Thyroid gland (tissue), 4 donors: ENCODE measurements around the gene EP400. TPM values are rescaled to one million over a fixed set of nuclear protein-coding genes. Genes with fewer than 3 reads are reported as not detected.

Experiments
- DNase-seq, 2 donors: peaks; one replicate each; pipeline ENCODE4 v3.0.0-alpha.2; 2019
- H3K27ac ChIP-seq, 3 donors: fragments of 200-600 bp; sonication (generic); 1 replicate in 2 of 3; 2 replicates in 1 of 3; pipeline ENCODE4 v1.5.1; 2016 to 2019; ENCODE audit warnings: mild to moderate bottlenecking in 1 of 3, moderate library complexity in 1 of 3
- H3K27me3 ChIP-seq: fragments of 200-600 bp; sonication (generic); one replicate; pipeline ENCODE4 v1.5.1; 2019
- H3K36me3 ChIP-seq, 2 donors: fragments of 200-600 bp; sonication (generic); one replicate each; pipeline ENCODE4 v1.5.1; 2016 to 2019
- H3K4me1 ChIP-seq, 2 donors: fragments of 200-600 bp; sonication (generic); one replicate each; pipeline ENCODE4 v1.5.1; 2017 to 2019
- H3K4me3 ChIP-seq, 3 donors: fragments of 200-600 bp; sonication (generic); replicated peaks in 1 of 3; 1 replicate in 2 of 3; 2 replicates in 1 of 3; pipeline ENCODE4 v1.5.1; 2016; ENCODE audit warnings: mild to moderate bottlenecking in 1 of 3
- H3K9me3 ChIP-seq: fragments of 200-600 bp; sonication (generic); one replicate; pipeline ENCODE4 v1.5.1; 2017
- CTCF ChIP-seq, 6 experiments: fragments of 200-600 bp in 3 of 6; fragments of 450-650 bp in 3 of 6; sonication (generic) in 3 of 6; IDR thresholded peaks; one replicate each; pipeline ENCODE4 v1.5.1; 2016 to 2019; ENCODE audit warnings: antibody characterized with exemption in 6 of 6, mild to moderate bottlenecking in 2 of 6, inconsistent platforms in 1 of 6, moderate library complexity in 1 of 6
- POLR2A ChIP-seq, 2 donors: fragments of 450-650 bp; IDR thresholded peaks; one replicate each; pipeline ENCODE4 v1.6.1; 2017; ENCODE audit warnings: antibody characterized with exemption in 2 of 2, mild to moderate bottlenecking in 2 of 2, moderate library complexity in 1 of 2
- WGBS, 2 donors: methylation state at CpG; one replicate each; pipeline ENCODE4 v1.1.5; 2017; 5-methylcytosine and 5-hydroxymethylcytosine counted together
- intact Hi-C: fragments of 100-400 bp; cut with DNase I; formaldehyde crosslinking; loops from one replicate; pipeline ENCODE4 v1.15.1; 2023
- total RNA-seq, 4 donors: library from RNA; depleted of rRNA; stranded (reverse); fragments of >200 nt; gene quantifications; one replicate each; pipeline ENCODE4 v1.2.3, GENCODE V29; 2016

Gene EP400
- total RNA-seq, 4 donors from 2014 or later, result 22.1 to 51.8 (median 25.4) TPM

GRCh38 chr12:131916306-131917138 lies 33.2 kb upstream of the EP400 start:
- Histone ChIP-seq H3K4me1 (peaks cover 0 to 10% of the 10 kb centered on the region in 2 donors), H3K9me3 (no peaks in the 10 kb centered on the region), H3K27ac (no peak overlapping the region), H3K4me3 (no peak overlapping the region), H3K27me3 (no peaks in the 10 kb centered on the region), H3K36me3 (peaks cover 61 to 77% of the 10 kb centered on the region in 2 donors)
- TF ChIP-seq CTCF (IDR thresholded peaks at IDR 0.05) (no peak), POLR2A (IDR thresholded peaks at IDR 0.05) (no peak)
- intact Hi-C loops, result no loop called here
- WGBS, 2 donors, result 90% methylated on average over 21 to 23 of the region's 36 CpGs
- no peak for DNase-seq

GRCh38 chr12:131917139-131917710 lies 32.5 kb upstream of the EP400 start:
- H3K4me3 ChIP-seq, result no peak overlapping the region
- no peaks in the 10 kb centered on the region for H3K27me3 ChIP-seq
- DNase-seq, result no peak
- WGBS, 2 donors, result 78 to 80% methylated on average over 1 to 14 of the region's 31 CpGs
- TF ChIP-seq POLR2A (IDR thresholded peaks at IDR 0.05), result no peak
- TF ChIP-seq CTCF (IDR thresholded peaks at IDR 0.05), result no peak
- H3K27ac ChIP-seq, result no peak overlapping the region
- H3K36me3 ChIP-seq, result peaks cover 63 to 77% of the 10 kb centered on the region in 2 donors
- H3K9me3 ChIP-seq, result no peaks in the 10 kb centered on the region
- H3K4me1 ChIP-seq, result peaks cover 0 to 8% of the 10 kb centered on the region in 2 donors
- intact Hi-C loops, result no loop called here

- H3K27me3 ChIP-seq, result no peaks in the 10 kb centered on the region
- H3K4me1 ChIP-seq, result peaks cover 0 to 2% of the 10 kb centered on the region in 2 donors
- H3K36me3 ChIP-seq, result peaks cover 63 to 76% of the 10 kb centered on the region in 2 donors
- no peaks in the 10 kb centered on the region for H3K9me3 ChIP-seq
- WGBS, 2 donors, result 83 to 100% methylated on average over 1 to 8 of the region's 18 CpGs
- no peak for DNase-seq
- H3K4me3 ChIP-seq, result no peak overlapping the region
- no peak overlapping the region for H3K27ac ChIP-seq
- TF ChIP-seq POLR2A (IDR thresholded peaks at IDR 0.05) (no peak), CTCF (IDR thresholded peaks at IDR 0.05) (no peak)
- intact Hi-C loops, result no loop called here
Measured at GRCh38 chr12:131917711-131918306, 31.9 kb upstream of the EP400 start.

- DNase-seq, result no peak
- Histone ChIP-seq H3K4me1 (no peaks in the 10 kb centered on the region), H3K4me3 (no peak overlapping the region), H3K9me3 (no peaks in the 10 kb centered on the region), H3K36me3 (peaks cover 63 to 71% of the 10 kb centered on the region in 2 donors), H3K27me3 (no peaks in the 10 kb centered on the region), H3K27ac (no peak overlapping the region)
- intact Hi-C loops, result no loop called here
- TF ChIP-seq CTCF (IDR thresholded peaks at IDR 0.05) (no peak), POLR2A (IDR thresholded peaks at IDR 0.05) (no peak)
- WGBS, 2 donors, result 92 to 94% methylated on average over 11 to 14 of the region's 20 CpGs
Measured at GRCh38 chr12:131918311-131919050, 31.3 kb upstream of the EP400 start.
